NT2/D1 (cell line): Measurements from ENCODE around the gene DUSP22.

Experiments
- SUZ12 ChIP-seq: IDR thresholded peaks from 2 replicates; pipeline ENCODE4 v1.6.1; 2011; ENCODE audit not compliant: insufficient read length, insufficient read depth; ENCODE audit errors: extremely low read depth
- YY1 ChIP-seq: IDR thresholded peaks from 2 replicates; pipeline ENCODE4 v1.6.1; 2011; ENCODE audit not compliant: insufficient read length, insufficient read depth
- ZNF274 ChIP-seq: IDR thresholded peaks from 2 replicates; pipeline ENCODE4 v1.6.1; 2011; ENCODE audit warnings: mild to moderate bottlenecking, low read depth, low read length

GRCh38 chr6:278494-278893 lies 13.8 kb upstream of the DUSP22 start:
- TF ChIP-seq YY1 (no peak), ZNF274 (no peak), SUZ12 (no peak)
